Endothelial cell of umbilical vein (primary cell): ENCODE data around the gene FCER2.
A peak's percentile ranks its signal among the peaks of the same experiment; 100 is the strongest.

Experiments used
- CTCF ChIP-seq, 2 donors: IDR thresholded peaks; 1 replicate in 1 of 2; 2 replicates in 1 of 2; pipeline ENCODE4 v1.5.1; 2011; ENCODE audit warnings: low read length in 2 of 2, mild to moderate bottlenecking in 2 of 2, moderate library complexity in 2 of 2, control low read depth in 1 of 2, inconsistent platforms in 1 of 2, low read depth in 1 of 2; ENCODE audit not compliant: insufficient read depth in 1 of 2; ENCODE audit errors: extremely low read depth in 1 of 2
- EZH2 ChIP-seq: IDR thresholded peaks from 2 replicates; pipeline ENCODE4 v1.6.1; 2012; ENCODE audit warnings: borderline replicate concordance, low read depth, mild to moderate bottlenecking, moderate library complexity, low read length, inconsistent platforms; ENCODE audit not compliant: severe bottlenecking
- JUN ChIP-seq: IDR thresholded peaks from 2 replicates; pipeline ENCODE4 v1.6.1; 2011; ENCODE audit warnings: borderline replicate concordance, low read depth; ENCODE audit not compliant: insufficient read length, insufficient read depth
- MAX ChIP-seq: IDR thresholded peaks from 2 replicates; pipeline ENCODE4 v1.6.1; 2011; ENCODE audit not compliant: insufficient read depth, insufficient read length
- MYC ChIP-seq: IDR thresholded peaks from one replicate; pipeline ENCODE4 v1.6.1; 2011; ENCODE audit warnings: mild to moderate bottlenecking, low read depth, low read length
- POLR2A ChIP-seq: IDR thresholded peaks from 2 replicates; pipeline ENCODE4 v1.6.1; 2012; ENCODE audit warnings: low read depth, mild to moderate bottlenecking, control low read depth, low read length
- POLR2AphosphoS5 ChIP-seq: IDR thresholded peaks from 2 replicates; pipeline ENCODE4 v1.6.1; 2012; ENCODE audit warnings: low read depth, mild to moderate bottlenecking, control low read depth, low read length, moderate library complexity; ENCODE audit not compliant: insufficient read depth

- peak; percentile 75 to 98 for TF ChIP-seq CTCF (IDR thresholded peaks at IDR 0.05; ENCODE audit: extremely low read depth in 1 of 2, insufficient read depth in 1 of 2, low read depth in 1 of 2, low read length in 2 of 2)
- peak; percentile 77 for TF ChIP-seq POLR2AphosphoS5
- no peak for TF ChIP-seq EZH2
- peak; percentile 67 for TF ChIP-seq POLR2A
- no peak for TF ChIP-seq MAX
- no peak for TF ChIP-seq MYC
- no peak for TF ChIP-seq JUN
Measured at GRCh38 chr19:7680606-7681339, 21.2 kb downstream of the FCER2 start, which contains the start of gene TRAPPC5.
